Measurements from ENCODE around the gene FAM163B.

DNA sequence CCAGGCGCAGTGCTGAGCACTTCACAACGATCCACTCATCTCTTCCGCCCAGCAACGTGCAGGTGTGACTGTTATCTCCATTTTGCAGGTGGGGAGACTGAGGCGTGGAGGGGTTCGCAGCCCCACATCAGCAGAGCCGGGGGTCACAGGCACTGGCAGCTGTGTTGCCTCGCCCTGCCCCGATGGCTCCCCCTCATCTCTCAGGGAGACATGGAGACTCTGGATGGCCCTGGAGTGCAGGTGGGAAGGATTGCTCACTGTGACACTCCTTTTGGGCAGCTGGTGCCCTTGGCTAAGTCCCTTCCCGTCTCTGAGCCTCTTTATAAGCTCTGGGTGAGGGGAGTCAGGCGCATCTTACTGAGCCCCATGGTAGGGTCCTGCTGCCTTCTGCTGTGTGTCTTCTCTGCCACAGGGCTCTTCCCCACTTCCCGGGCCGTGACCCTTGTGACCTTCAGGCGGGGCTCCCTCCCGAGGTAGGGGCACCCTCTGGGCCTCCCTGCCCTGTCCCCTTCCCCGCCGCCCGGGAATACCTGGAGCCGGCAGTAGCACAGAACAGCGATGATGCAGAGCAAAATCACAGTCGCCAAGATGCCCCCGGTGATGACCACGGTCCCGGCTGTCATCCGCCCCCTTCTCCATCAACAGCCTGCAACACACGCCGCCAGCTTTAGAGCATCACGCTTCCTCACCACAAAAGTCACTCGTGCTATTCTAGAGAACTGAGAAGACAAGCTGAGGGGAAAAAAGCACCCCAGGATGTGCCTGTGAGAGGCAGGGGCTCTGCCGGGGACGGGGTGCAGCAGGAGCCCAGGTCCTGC lies 29.4 kb downstream of the FAM163B start:
- TF ChIP-seq EZH2 (IDR thresholded peaks at IDR 0.05; ENCODE audit: borderline replicate concordance, low read length), result no peak
- TF ChIP-seq CTCF (conservative IDR thresholded peaks at IDR 0.05 in 1 of 2, IDR thresholded peaks at IDR 0.05 in 1 of 2; ENCODE audit: extremely low read depth in 1 of 2, insufficient read depth in 1 of 2, low read depth in 1 of 2, low read length in 2 of 2), result no peak

All from mammary epithelial cell (primary cell).